UCSD-AML1 (cell line): ENCODE data around the gene KRTAP20-1.

Experiments used
- DNase-seq: peaks from one replicate; lab custom pipeline; 2025; ENCODE audit not compliant: unreplicated experiment; lab: John Stamatoyannopoulos, UW

The KRTAP20-1 gene

GRCh38 chr21:30616125-30616524, at the start of gene KRTAP20-1:
TSS of gene KRTAP20-1 (plus strand) at chr21:30616425. CDS start at chr21:30616455, 30 bp downstream.
- no peak for DNase-seq

GRCh38 chr21:30567617-30568016, 48.6 kb upstream of the KRTAP20-1 start:
- no peak for DNase-seq

GRCh38 chr21:30577766-30578165, 38.5 kb upstream of the KRTAP20-1 start:
- DNase-seq, result no peak

GRCh38 chr21:30579346-30579745, 36.9 kb upstream of the KRTAP20-1 start:
- DNase-seq, result no peak

- DNase-seq, result no peak
These were observed 36.1 kb upstream of the KRTAP20-1 start for GRCh38 chr21:30580132-30580531.

GRCh38 chr21:30582870-30583269, 33.4 kb upstream of the KRTAP20-1 start:
- no peak for DNase-seq

- DNase-seq, result no peak
These were observed 25.9 kb upstream of the KRTAP20-1 start, which contains the start of gene KRTAP22-2 for GRCh38 chr21:30590297-30590696. TSS of gene KRTAP22-2 (minus strand) at chr21:30590397.

GRCh38 chr21:30592140-30592539, 24.1 kb upstream of the KRTAP20-1 start, which contains the start of gene KRTAP6-3:
TSS of gene KRTAP6-3 (plus strand) at chr21:30592440. CDS start at chr21:30592446, 6 bp downstream.
- DNase-seq, result no peak

GRCh38 chr21:30598802-30599201, 17.4 kb upstream of the KRTAP20-1 start, which contains the start of gene KRTAP6-2:
TSS of gene KRTAP6-2 (minus strand) at chr21:30598902. CDS start at chr21:30598874, 28 bp downstream.
- no peak for DNase-seq

GRCh38 chr21:30600787-30601186, 15.4 kb upstream of the KRTAP20-1 start, which contains the start of gene KRTAP22-1:
TSS of gene KRTAP22-1 (plus strand) at chr21:30601087.
- no peak for DNase-seq

GRCh38 chr21:30605968-30606367, 10.3 kb upstream of the KRTAP20-1 start:
- DNase-seq, result no peak

- no peak for DNase-seq
These were observed 4.1 kb upstream of the KRTAP20-1 start for GRCh38 chr21:30612132-30612531.

GRCh38 chr21:30613836-30614235, 2.4 kb upstream of the KRTAP20-1 start, which contains the start of gene KRTAP6-1:
TSS of gene KRTAP6-1 (minus strand) at chr21:30613930. CDS start at chr21:30613904, 26 bp downstream.
- no peak for DNase-seq

GRCh38 chr21:30615199-30615598, 1.0 kb upstream of the KRTAP20-1 start:
- DNase-seq, result no peak

GRCh38 chr21:30620080-30620479, 3.9 kb downstream of the KRTAP20-1 start:
- DNase-seq, result no peak

- no peak for DNase-seq
These were observed 4.3 kb downstream of the KRTAP20-1 start, which contains the start of gene KRTAP20-4 for GRCh38 chr21:30620522-30620921. TSS of gene KRTAP20-4 (plus strand) at chr21:30620627.

GRCh38 chr21:30623362-30623761, 7.1 kb downstream of the KRTAP20-1 start:
- DNase-seq, result no peak

GRCh38 chr21:30625449-30626165, 9.4 kb downstream of the KRTAP20-1 start:
- DNase-seq, result no peak

- no peak for DNase-seq
These were observed 11.9 kb downstream of the KRTAP20-1 start for GRCh38 chr21:30628109-30628508.

GRCh38 chr21:30629200-30629599, 13.0 kb downstream of the KRTAP20-1 start:
- DNase-seq, result no peak

- DNase-seq, result no peak
These were observed 18.7 kb downstream of the KRTAP20-1 start, which contains the start of gene KRTAP20-2 for GRCh38 chr21:30634906-30635305. TSS of gene KRTAP20-2 (plus strand) at chr21:30635206. CDS start at chr21:30635264, 58 bp downstream.

- DNase-seq, result no peak
These were observed 22.5 kb downstream of the KRTAP20-1 start for GRCh38 chr21:30638686-30639085.
